C1 segment of cervical spinal cord (tissue), 14 donors: Measurements from ENCODE around the gene XPNPEP2.

Experiments
- DNase-seq, 14 donors: peaks; one replicate each; lab custom pipeline; 2025; lab: John Stamatoyannopoulos, UW

XPNPEP2 gene

DNA sequence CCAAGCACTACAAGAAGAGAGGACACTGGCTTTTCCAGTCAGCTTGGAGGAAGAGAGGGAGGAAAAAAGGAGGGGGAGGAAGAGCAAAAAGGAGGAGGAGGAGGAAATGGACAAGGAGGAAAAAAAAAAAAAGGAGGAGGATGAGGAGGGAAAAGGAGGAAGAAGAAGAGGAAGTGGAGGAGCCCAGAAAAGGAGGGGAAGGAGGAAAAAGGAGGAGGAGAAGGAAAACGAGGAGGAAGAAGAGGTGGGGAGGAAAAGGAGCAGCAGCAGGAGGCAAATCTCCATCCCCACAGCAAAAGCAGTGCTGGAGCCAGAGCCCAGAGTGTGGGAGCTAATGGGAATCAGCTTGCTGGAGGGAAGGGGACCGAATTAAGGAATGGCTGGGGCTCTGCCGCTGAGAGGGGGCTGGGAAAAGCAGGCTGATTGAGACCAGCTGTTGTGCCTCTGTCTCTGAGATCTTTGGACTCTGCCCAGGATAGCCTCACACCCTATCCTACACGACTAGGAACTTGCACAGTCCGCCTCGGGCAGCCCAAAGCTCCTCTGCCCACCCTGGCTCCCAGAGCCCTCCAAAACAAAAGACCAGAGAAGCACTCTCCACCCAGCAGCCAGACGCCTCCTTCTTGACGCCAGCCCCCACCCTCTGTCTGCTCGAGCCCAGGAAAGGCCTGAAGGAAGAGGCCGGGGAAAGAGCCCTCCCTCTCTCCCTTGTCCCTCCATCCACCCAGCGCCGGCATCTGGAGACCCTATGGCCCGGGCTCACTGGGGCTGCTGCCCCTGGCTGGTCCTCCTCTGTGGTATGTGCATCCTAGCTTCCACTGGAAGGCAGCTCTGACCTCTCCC is at the start of gene XPNPEP2:
Gene XPNPEP2, plus strand, starts transcription at position 514 of the 843 bp plus-strand sequence. Its CDS starts 235 bp downstream, at position 749.
- no peak for DNase-seq

GRCh38 chrX:129689796-129690195 is 49.0 kb upstream of the XPNPEP2 start:
- DNase-seq, result no peak

GRCh38 chrX:129690435-129690834 is 48.3 kb upstream of the XPNPEP2 start:
- no peak for DNase-seq

DNA sequence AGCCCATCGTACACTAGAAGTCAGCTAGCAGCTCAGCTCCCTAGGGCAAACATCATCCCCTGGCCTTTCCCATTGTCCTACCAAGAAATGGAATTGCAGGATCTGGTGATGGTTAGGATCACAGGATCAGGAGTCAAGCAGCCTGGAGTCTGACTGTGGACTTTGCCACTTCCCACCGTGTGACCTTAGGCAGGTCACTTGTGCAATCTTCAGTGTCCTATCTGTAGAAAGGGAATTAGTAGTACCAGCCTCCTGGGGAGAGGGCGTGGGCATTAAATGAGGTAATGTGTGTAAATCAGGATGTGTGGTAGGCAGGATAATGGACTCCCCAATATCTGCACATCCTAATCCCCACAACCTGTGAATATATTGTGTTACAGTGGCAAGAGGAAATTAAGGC is 45.4 kb upstream of the XPNPEP2 start:
- DNase-seq, result no peak

- no peak for DNase-seq
Observed at GRCh38 chrX:129694805-129695204, 44.0 kb upstream of the XPNPEP2 start.

- DNase-seq, result no peak
Observed at GRCh38 chrX:129695535-129695934, 43.2 kb upstream of the XPNPEP2 start.

- DNase-seq, result no peak
Observed at GRCh38 chrX:129695937-129696336, 42.8 kb upstream of the XPNPEP2 start.

DNA sequence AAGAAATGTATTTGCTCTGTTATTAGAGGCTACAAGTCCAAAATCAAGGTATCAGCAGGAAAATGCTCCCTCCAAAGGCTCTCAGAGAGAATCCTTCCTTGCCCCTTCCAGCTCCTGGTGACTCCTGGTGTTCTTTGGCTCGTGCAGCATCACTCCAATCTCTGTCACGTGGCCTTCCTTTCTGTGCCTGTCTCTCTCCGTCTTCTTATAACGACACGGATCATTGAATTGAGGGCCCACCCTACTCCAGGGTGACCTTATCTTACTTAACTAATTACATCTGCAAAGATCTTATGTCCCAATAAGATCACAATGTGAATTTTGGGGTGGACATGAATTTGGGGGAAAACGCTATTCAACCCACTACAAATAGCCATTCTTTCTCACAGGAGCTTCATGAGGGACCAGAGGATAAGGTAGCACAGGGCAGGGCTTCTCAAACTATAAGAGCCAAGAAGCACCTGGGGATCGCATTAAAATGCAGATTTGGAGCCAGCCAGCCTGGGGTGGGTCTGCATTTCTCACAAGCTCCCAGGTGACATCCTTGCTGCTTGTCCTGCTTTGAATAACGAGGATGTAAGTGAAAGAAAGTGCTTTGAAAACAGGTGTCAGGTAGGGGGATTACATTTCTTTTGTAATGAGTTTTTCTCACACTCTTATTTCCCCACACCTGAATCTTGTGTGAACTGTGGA is 42.2 kb upstream of the XPNPEP2 start:
- no peak for DNase-seq

GRCh38 chrX:129697204-129697829 is 41.5 kb upstream of the XPNPEP2 start:
- no peak for DNase-seq

DNA sequence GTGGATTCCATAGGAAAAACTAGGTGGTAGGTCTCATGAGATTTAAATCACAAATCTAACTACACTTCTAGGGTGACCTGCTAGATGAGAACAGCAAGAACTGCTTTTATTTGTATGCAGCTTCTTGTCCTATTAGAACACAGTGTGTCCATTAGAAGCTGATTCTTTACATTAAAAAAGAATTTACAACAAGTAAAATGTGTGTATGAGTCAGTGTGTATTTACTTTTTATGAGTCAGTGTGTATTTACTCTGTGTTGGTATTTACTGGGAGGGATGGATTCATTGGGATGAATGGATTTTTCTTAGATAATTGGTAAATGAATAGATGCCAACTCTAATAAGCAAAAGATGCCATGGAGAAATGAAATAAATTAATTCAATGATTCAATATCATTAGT is 40.6 kb upstream of the XPNPEP2 start:
- no peak for DNase-seq

GRCh38 chrX:129700536-129700935 is 38.2 kb upstream of the XPNPEP2 start:
- no peak for DNase-seq

DNA sequence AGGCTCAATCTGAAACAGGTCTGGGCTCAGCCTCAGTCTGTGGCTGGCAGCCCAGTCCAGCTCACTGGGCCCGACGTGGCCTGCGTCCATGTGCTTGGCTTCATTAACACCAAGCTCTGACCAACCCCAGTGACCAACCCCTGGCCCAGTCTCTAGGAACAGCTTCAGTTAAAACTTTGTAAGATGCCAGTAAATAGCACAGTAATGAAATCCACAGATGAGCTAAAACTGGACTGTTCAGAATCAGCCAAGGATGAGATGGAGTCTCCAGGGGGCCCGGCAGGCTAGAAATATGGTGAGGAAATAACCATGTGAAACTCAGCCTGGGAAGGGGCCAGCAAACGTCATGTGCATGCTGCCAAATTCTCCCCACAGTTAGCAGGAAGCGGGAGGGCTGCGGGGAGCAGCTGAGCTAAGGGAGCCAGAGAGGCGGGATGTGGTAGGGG is 37.1 kb upstream of the XPNPEP2 start:
- DNase-seq, result peak in 8 of 14 donors; percentile 2 to 61 (median 31)

DNA sequence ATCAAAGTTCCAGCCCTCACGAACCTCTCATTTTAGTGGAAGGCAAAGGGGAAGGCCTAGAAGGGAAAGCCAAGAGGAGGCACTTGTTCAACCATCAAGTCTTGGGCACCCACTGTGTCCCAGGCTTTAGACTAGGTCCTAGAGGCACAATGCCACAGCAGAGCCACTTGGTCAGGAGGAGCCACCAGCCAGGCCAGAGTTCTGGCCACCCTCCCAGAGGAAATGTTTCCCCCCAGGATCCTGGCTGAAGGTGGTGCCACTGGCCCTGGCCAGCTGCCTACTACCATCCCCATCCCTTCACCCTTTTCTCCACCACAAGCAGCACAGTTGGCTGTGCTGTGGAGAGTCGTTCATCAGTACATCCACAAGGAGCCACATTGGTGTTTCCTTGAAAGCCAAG is 34.3 kb upstream of the XPNPEP2 start:
- no peak for DNase-seq

- DNase-seq, result no peak
Observed at GRCh38 chrX:129705377-129705925, 33.3 kb upstream of the XPNPEP2 start.

GRCh38 chrX:129705988-129706387 is 32.8 kb upstream of the XPNPEP2 start:
- DNase-seq, result no peak

GRCh38 chrX:129706400-129707072 is 32.2 kb upstream of the XPNPEP2 start:
- DNase-seq, result peak in 11 of 14 donors; percentile 25 to 88 (median 75)

DNA sequence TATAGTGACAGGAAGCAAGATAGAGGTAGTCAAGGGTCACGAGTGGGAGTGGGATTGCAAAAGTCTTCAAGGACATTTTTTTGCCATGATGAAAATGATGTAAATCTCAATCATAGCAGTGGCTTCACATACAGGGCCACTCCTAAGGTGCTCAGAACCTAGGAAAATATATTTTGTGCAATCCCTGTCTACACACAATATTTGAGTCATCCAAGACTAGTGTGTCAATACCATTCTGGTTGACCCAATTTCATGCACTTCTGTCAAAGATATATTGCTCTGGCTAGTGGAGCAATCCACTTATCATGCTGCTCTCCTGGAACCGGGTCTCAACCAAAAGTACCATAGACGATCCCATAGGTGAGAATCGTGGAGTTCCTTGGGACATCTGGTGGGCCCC is 24.2 kb upstream of the XPNPEP2 start:
- DNase-seq, result no peak

DNA sequence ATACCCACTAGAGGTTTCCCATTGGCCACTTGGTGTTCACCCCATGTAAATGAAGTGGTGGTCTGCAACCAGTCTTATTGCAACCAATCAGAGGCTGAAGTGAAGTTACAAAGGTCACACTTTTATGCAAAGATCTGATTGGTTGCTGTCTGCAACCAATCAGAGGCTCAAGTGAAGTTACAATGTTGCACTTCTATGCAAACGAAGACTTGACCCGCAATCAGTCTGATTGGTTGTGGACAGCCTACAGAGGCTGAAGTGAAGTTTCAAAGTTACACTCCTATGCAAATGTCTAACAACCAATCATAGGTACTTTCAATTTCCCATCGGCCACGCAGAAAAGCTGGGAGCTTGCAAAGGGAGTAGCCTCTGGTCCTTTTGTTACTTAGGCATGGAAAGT is 22.3 kb upstream of the XPNPEP2 start:
- DNase-seq, result no peak

DNA sequence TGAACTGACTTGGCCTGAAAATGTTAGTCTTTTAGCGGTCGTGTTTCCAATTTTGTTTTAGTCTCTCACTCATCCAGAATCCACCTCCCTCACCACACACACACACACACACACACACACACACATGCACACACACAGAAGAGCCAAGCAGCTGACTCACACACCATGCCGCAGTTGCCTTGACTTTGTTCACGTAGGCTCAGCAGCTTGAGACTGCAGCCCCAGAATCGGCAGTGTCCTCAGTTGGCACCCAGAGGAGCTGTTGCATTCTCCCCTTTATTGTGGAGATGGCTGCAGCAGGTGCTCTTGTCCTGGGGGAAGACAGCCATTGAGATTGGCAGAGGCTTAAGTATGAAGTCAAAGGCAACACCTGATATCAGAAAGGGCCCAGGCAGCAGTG is 20.9 kb upstream of the XPNPEP2 start:
- DNase-seq, result no peak

GRCh38 chrX:129718676-129719075 is 20.1 kb upstream of the XPNPEP2 start:
- DNase-seq, result no peak

- no peak for DNase-seq
Observed at GRCh38 chrX:129719268-129719667, 19.5 kb upstream of the XPNPEP2 start.
